AML-193 (cell line): ENCODE results near the gene AFG1L.
"Not testable (repeated sequence)": the region's sequence is repeated elsewhere in the genome, so short reads cannot be mapped to it uniquely, and the experiment has no call there.

Source experiments
- DNase-seq, 2 experiments: peaks; one replicate each; lab custom pipeline; 2025; lab: John Stamatoyannopoulos, UW

Gene AFG1L

GRCh38 chr6:108518714-108519576 is 224.1 kb downstream of the AFG1L start:
- peak; percentile 50 to 64 for DNase-seq

DNA sequence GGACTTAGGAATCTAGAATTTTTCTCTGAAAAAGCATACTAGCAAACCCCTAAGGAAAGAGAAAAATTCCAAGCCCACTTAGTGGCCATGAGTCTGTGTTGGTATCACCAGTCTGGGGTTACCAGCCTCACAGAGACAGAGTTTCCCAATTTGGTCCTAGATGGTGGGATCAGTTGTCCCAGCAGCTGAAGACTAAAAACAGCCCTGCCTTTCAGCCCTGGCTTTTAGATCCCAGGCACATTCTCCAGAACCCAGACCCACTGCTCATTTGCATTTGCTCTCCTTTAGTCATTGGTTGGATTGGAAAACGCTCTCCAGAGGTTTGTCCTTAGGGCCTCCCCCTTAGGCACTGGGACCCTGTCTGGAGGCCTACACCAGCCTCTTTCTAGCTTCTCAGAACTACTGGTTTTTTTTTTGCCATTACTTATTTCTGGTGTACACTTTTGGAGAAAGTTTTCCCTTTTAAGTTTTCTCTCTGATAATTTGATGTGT is 226.8 kb downstream of the AFG1L start:
- DNase-seq: no peak

GRCh38 chr6:108523697-108524096 is 228.8 kb downstream of the AFG1L start:
- DNase-seq: no peak

- DNase-seq: no peak
These were observed 229.8 kb downstream of the AFG1L start for GRCh38 chr6:108524528-108525248.

DNA sequence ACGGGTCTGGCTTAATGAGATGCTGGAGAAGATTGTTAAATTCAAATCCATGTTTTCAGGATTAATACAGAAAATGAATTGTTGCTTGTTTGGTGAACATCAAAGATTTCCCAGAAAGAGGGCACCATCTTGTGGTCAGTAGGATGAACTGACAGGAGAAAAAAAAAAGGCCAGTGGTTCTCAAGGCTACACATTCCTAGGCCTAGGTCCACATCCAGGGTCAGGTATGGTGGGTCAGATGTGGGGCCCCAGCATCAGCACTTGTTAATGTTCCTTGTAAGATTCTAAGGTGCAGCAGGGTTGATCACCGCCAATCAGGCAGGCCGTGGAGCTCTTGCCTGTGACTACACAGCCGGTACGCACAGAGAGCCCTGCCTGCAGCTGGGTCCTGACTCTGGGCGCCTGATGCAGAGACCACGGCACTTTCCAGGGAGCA is 231.9 kb downstream of the AFG1L start:
- DNase-seq: peak; percentile 52 to 58

GRCh38 chr6:108528878-108529277 is 234.0 kb downstream of the AFG1L start:
- DNase-seq: no peak

DNA sequence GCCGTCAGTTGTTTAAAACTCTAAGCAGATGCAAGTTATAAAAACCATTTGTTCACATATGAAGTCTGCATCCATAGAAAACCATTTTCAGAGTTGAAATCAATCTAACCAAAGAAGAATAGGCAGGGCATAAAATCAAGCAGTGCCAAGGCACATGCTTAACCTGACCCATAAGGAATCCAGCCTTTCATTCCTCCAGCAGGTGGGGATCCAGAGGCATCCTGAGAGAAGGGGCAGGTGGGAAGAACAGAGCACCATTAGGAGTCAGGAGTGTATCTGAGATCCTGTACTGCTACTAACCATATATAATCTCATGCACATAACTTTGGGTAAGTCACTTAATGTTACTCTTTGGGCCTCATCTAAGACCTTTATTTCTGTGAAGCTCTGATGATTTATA is 236.5 kb downstream of the AFG1L start:
- DNase-seq: no peak

DNA sequence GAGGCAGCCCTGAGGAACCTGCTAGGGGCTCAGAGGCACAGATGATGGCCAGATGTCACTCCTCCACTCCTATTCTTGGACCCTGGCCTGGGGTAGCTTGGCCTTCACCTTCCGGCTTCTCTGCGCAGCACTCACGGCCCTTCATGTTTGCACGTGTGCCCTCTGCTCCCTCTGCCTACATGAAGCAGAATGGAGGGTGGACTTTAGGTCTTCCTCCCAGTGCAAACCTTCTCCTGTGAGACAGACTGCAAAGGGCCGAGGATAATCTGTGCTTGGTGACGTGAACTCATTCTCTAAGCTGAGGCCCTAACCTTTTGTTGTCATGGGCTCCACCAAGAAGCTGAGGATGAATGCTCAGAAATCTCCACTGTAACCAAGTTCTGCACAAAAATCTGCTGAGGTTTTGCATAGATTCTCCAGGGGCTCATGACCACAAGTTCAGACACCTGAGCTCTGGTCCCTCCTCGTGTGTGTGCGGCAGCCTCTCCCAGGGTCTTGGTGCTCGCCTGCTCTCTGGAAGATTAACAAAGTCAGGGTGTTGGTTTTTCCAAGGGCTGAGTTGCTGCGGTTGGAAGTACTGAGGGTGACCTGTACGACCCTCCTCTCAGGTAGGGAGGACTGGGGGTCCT is 240.4 kb downstream of the AFG1L start:
- DNase-seq: no peak

DNA sequence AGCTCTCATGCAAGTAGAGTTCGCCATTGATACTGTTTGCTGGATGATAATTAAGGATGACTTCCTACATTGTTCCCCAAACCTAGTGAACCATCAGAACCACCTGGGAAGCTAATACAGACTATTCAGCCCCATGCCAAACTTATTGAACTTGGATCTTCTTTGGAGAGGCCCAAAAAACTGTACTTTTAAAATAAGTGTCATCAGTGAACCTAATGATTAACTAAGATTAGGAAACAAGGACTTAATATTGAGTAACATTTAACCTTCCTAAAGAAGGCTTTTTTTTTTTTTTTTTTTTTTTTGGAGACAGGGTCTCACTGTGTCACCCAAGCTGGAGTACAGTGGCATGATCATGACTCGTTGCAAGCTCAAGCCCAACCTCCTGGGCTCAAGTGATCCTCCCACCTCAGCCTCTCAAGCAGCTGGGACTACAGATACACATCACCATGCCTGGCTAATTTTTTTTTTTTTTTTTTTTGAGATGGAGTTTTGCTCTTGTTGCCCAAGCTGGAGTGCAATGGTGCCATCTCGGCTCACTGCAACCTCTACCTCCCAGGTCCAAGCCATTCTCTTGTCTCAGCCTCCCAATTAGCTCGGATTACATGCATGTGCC is 241.2 kb downstream of the AFG1L start:
- DNase-seq: not testable (repeated sequence)

- DNase-seq: peak; percentile 84 to 90
These were observed 247.2 kb downstream of the AFG1L start for GRCh38 chr6:108541843-108542759.

DNA sequence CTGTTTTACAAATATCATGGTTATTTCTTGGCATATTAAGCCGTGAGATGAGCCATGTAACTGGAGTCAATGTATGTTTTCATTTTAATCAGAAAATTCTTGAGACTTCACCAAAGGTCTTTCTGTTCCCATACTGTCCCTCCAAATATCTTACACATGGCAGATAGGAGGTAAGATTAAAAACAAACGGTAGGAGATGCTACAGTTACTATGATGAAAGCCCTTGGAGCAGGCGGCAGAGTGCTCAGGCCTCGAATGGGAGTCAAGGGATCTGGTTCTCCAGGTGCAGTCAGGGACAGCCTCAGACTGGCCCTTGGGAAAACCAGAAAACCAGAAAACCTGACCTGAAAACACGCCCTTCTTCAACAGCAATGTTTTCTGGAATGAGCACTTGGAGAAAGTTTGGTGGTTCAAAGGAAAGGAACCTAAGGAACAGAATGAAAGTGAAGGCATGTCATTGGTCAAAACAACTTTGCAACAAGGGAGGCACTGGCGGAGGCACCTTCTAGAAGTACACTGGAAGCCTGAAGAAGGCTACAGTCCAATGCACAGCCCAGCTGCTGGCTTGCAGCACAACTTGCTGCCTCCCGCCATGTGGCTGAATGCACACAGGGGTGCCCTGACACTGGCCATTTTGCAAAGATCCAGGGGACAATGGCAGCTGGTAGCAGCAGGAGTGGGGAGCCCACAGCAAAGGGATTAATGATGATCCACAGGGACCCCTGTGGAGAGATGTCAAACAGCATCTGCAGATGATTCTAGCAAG is 248.5 kb downstream of the AFG1L start:
- DNase-seq: no peak

DNA sequence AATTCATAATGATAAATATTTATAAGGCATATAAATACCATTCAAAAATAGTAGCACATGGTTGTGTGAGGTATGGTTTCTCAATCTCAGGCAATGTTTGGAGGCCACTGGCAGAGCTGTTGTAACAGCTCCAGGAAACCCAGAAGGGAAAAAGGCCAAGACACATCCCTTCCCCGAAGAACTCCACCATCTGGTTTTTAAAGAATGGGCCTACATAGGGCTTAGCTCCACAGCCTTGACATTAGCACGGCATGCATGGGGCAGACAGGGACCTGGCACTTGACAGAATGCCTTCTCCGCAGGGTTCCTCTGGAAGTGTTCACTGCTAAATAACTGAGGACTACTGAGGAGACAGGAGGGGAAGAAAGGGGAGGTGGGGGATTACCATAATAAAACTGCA is 249.8 kb downstream of the AFG1L start:
- DNase-seq: peak; percentile 36 to 58

GRCh38 chr6:108546079-108547049 is 251.5 kb downstream of the AFG1L start:
- DNase-seq: no peak

GRCh38 chr6:108549241-108549640 is 254.4 kb downstream of the AFG1L start:
- no peak for DNase-seq

DNA sequence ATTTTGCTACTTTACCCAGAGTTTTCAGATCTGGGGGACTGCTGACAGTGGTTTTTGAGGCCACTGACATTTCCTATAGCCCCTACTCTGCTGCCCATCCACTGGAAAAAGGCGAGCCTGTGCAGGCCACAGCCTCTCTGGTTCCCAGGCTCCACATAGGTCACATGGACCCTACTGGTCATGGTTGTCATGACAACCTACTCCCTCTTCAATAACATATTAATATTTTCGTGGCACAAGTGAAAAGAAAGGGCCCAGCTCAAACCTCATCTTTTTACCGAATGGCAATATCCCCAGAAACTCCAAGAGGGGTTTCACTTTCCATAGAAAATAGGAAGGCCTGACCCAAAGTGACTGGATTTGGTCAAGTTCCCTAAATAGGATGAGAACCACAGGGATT is 254.9 kb downstream of the AFG1L start:
- no peak for DNase-seq

GRCh38 chr6:108550256-108550655 is 255.4 kb downstream of the AFG1L start:
- DNase-seq: no peak

DNA sequence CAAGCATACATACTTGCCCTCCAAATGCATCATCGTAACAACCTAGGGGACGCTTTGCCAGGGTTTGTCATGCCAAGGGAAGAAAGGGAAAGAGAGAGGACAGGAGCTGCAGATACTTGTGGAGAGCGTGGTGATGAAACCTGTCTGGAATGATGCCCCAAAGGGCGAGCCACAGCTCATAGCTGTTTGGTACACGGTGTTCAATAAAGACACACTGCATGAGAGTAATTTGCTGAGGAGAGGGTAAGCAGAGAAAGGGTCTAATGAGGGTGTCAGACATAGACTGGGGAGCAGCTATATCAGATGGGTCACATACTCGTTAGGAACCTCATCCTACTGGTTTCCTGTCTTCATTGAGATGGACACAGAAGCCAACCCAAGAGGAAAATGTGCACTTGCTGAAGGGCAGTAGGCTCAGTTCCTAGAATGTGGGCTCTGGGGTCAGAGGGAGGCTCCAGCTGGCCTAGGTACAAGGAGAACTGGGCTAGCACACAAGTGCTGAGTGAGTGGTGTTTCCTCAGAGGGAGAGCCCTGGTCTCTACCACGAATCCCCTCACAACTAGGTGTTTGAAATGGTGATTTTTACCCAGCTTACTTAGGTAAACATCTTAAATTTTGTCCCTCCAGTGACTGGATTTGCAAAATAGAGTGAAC is 260.7 kb downstream of the AFG1L start:
- no peak for DNase-seq

- no peak for DNase-seq
These were observed 261.4 kb downstream of the AFG1L start for GRCh38 chr6:108556250-108556649.
